WTC11 (cell line): ENCODE results near the gene MIP. TPM values are rescaled to one million over a fixed set of nuclear protein-coding genes. Genes with fewer than 3 reads are reported as not detected.
A peak's percentile ranks its signal among the peaks of the same experiment; 100 is the strongest.

Experiments
- ATAC-seq: fragments of 200-7000 bp; cut with Tn5 transposase; 2 replicates; pipeline ENCODE4 v1.10.0; 2021; ENCODE audit warnings: mild to moderate bottlenecking, moderate library complexity
- CTCF ChIA-PET: fragments of 300-600 bp; sonication (Branson Sonifier 250); formaldehyde crosslinking; loops from one replicate; lab custom pipeline; 2021; ENCODE audit warnings: antibody characterized with exemption; lab: Charles Lee
- POLR2A ChIA-PET: fragments of 350-600 bp; sonication (Branson Sonifier 250); formaldehyde crosslinking; loops from one replicate; lab custom pipeline; 2021; ENCODE audit warnings: antibody characterized with exemption; lab: Charles Lee
- DNase-seq: peaks from one replicate; pipeline ENCODE4 v3.0.0; 2021; ENCODE audit warnings: low spot score
- H3K27ac Mint-ChIP-seq: 2 replicates; pipeline ENCODE4 v1.8.0; 2021; ENCODE audit warnings: mixed read lengths
- H3K27me3 Mint-ChIP-seq: 2 replicates; pipeline ENCODE4 v1.8.0; 2021; ENCODE audit warnings: low read depth, mild to moderate bottlenecking, moderate library complexity, mixed read lengths
- H3K36me3 Mint-ChIP-seq: 2 replicates; pipeline ENCODE4 v1.8.0; 2021; ENCODE audit warnings: mixed read lengths
- H3K4me1 Mint-ChIP-seq: 2 replicates; pipeline ENCODE4 v1.8.0; 2022; ENCODE audit warnings: mixed read lengths
- H3K4me3 Mint-ChIP-seq: 2 replicates; pipeline ENCODE4 v1.8.0; 2021; ENCODE audit warnings: mild to moderate bottlenecking, moderate library complexity, mixed read lengths
- H3K9me3 Mint-ChIP-seq: 2 replicates; pipeline ENCODE4 v1.8.0; 2021; ENCODE audit warnings: mixed read lengths
- ATF1 ChIP-seq: sonication (generic); formaldehyde crosslinking; IDR thresholded peaks from 2 replicates; pipeline ENCODE4 v1.8.1; 2023; ENCODE audit warnings: mild to moderate bottlenecking, moderate library complexity, missing genetic modification reagents
- CDX4 ChIP-seq: fragments of 250-450 bp; sonication (Bioruptor Pico); IDR thresholded peaks from 2 replicates; pipeline ENCODE4 v1.9.0; 2021; ENCODE audit warnings: moderate library complexity, mild to moderate bottlenecking, inconsistent platforms, borderline replicate concordance
- CREM ChIP-seq: sonication (generic); formaldehyde crosslinking; IDR thresholded peaks from 2 replicates; pipeline ENCODE4 v1.8.1; 2022; ENCODE audit warnings: mild to moderate bottlenecking, missing genetic modification reagents, moderate library complexity
- E2F4 ChIP-seq: sonication (generic); formaldehyde crosslinking; IDR thresholded peaks from 2 replicates; pipeline ENCODE4 v1.8.1; 2022; ENCODE audit warnings: low read depth, mild to moderate bottlenecking, moderate library complexity, missing genetic modification reagents, borderline replicate concordance
- ESRRA ChIP-seq: sonication (generic); formaldehyde crosslinking; IDR thresholded peaks from 2 replicates; pipeline ENCODE4 v1.8.1; 2022; ENCODE audit warnings: mild to moderate bottlenecking, missing genetic modification reagents, borderline replicate concordance
- GABPB1 ChIP-seq: sonication (generic); formaldehyde crosslinking; IDR thresholded peaks from 2 replicates; pipeline ENCODE4 v1.8.1; 2023; ENCODE audit warnings: mild to moderate bottlenecking, missing genetic modification reagents
- GTF2I ChIP-seq: fragments of 250-450 bp; sonication (Bioruptor Pico); conservative IDR thresholded peaks from 2 replicates; pipeline ENCODE4 v1.4.0; 2021; ENCODE audit warnings: mild to moderate bottlenecking
- IRF2 ChIP-seq: sonication (generic); formaldehyde crosslinking; IDR thresholded peaks from 2 replicates; pipeline ENCODE4 v1.8.0; 2022; ENCODE audit warnings: low read depth, missing genetic modification reagents, borderline replicate concordance
- MAX ChIP-seq: sonication (generic); formaldehyde crosslinking; IDR thresholded peaks from 2 replicates; pipeline ENCODE4 v1.8.0; 2022; ENCODE audit warnings: mild to moderate bottlenecking, missing genetic modification reagents
- MXD4 ChIP-seq: fragments of 250-450 bp; sonication (Bioruptor Pico); IDR thresholded peaks from 2 replicates; pipeline ENCODE4 v1.8.0; 2021; ENCODE audit warnings: mild to moderate bottlenecking, moderate library complexity, borderline replicate concordance
- NFATC4 ChIP-seq: fragments of 250-450 bp; sonication (Bioruptor Pico); IDR thresholded peaks from 2 replicates; pipeline ENCODE4 v1.9.0; 2021; ENCODE audit warnings: mild to moderate bottlenecking
- NFYB ChIP-seq: sonication (generic); formaldehyde crosslinking; conservative IDR thresholded peaks from 2 replicates; pipeline ENCODE4 v1.8.0; 2022; ENCODE audit warnings: low read depth, missing genetic modification reagents
- RORB ChIP-seq: fragments of 250-450 bp; sonication (Bioruptor Pico); IDR thresholded peaks from 2 replicates; pipeline ENCODE4 v1.9.0; 2021; ENCODE audit warnings: mild to moderate bottlenecking
- SOX15 ChIP-seq: fragments of 250-450 bp; sonication (Bioruptor Pico); IDR thresholded peaks from 2 replicates; pipeline ENCODE4 v1.9.0; 2021; ENCODE audit warnings: mild to moderate bottlenecking
- TEAD1 ChIP-seq: sonication (generic); formaldehyde crosslinking; IDR thresholded peaks from 2 replicates; pipeline ENCODE4 v1.8.0; 2022; ENCODE audit warnings: mild to moderate bottlenecking, missing genetic modification reagents
- USF2 ChIP-seq: sonication (generic); formaldehyde crosslinking; IDR thresholded peaks from 2 replicates; pipeline ENCODE4 v1.8.1; 2023; ENCODE audit warnings: mild to moderate bottlenecking, missing genetic modification reagents, moderate library complexity
- ZBTB21 ChIP-seq: sonication (generic); formaldehyde crosslinking; IDR thresholded peaks from 2 replicates; pipeline ENCODE4 v1.8.1; 2023; ENCODE audit warnings: mild to moderate bottlenecking, missing genetic modification reagents, borderline replicate concordance
- ZNF121 ChIP-seq: sonication (generic); formaldehyde crosslinking; IDR thresholded peaks from 2 replicates; pipeline ENCODE4 v1.8.0; 2023; ENCODE audit warnings: missing genetic modification reagents
- ZSCAN18 ChIP-seq: fragments of 250-450 bp; sonication (Bioruptor Pico); IDR thresholded peaks from 2 replicates; pipeline ENCODE4 v2.1.2; 2022; ENCODE audit warnings: mild to moderate bottlenecking, moderate library complexity
- total RNA-seq: library from RNA; stranded (reverse); gene quantifications from 3 replicates; pipeline ENCODE4 v1.2.3, GENCODE V29; 2021
- TF ChIP-seq, protein P1 (sequence below): fragments of 250-450 bp; sonication (Bioruptor Pico); conservative IDR thresholded peaks from 2 replicates; pipeline ENCODE4 v1.9.0; 2021; ENCODE audit warnings: mild to moderate bottlenecking
- TF ChIP-seq, protein P2 (sequence below): sonication (generic); formaldehyde crosslinking; IDR thresholded peaks from 2 replicates; pipeline ENCODE4 v1.8.1; 2022; ENCODE audit warnings: low read depth, missing genetic modification reagents, borderline replicate concordance
- TF ChIP-seq, protein P3 (sequence below): fragments of 250-450 bp; sonication (Bioruptor Pico); IDR thresholded peaks from 2 replicates; pipeline ENCODE4 v1.9.0; 2021; ENCODE audit warnings: mild to moderate bottlenecking, borderline replicate concordance
- TF ChIP-seq, protein P4 (sequence below): sonication (generic); formaldehyde crosslinking; IDR thresholded peaks from 2 replicates; pipeline ENCODE4 v1.8.1; 2023; ENCODE audit warnings: mild to moderate bottlenecking, missing genetic modification reagents

MIP gene
- total RNA-seq, 1 experiment from 2014 or later: not detected

- DNase-seq (peak; percentile 70), ATAC-seq (peak; percentile 66)
- Mint-ChIP-seq H3K27ac (no peak overlapping the region), H3K27me3 (peaks cover 66% of the 10 kb centered on the region), H3K36me3 (no peaks in the 10 kb centered on the region; the same call in 1 of the 2 replicates), H3K4me3 (peak overlapping the region; percentile 94), H3K4me1 (peaks cover 16% of the 10 kb centered on the region), H3K9me3 (peaks cover 11% of the 10 kb centered on the region)
- POLR2A ChIA-PET: interaction anchor here (1.0 to 1.1 kb wide), 2 partner anchors 149 to 238 kb away, joined by 3 to 4 read pairs; no protein-coding TSS in a partner anchor
- CTCF ChIA-PET: interaction anchor here (0.8 to 1.8 kb wide), 7 partner anchors 9 to 229 kb away, joined by 3 to 8 read pairs (median 4); partner anchors contain the start of genes ANKRD52, COQ10A and RBMS2
- TF ChIP-seq, protein P1, sequence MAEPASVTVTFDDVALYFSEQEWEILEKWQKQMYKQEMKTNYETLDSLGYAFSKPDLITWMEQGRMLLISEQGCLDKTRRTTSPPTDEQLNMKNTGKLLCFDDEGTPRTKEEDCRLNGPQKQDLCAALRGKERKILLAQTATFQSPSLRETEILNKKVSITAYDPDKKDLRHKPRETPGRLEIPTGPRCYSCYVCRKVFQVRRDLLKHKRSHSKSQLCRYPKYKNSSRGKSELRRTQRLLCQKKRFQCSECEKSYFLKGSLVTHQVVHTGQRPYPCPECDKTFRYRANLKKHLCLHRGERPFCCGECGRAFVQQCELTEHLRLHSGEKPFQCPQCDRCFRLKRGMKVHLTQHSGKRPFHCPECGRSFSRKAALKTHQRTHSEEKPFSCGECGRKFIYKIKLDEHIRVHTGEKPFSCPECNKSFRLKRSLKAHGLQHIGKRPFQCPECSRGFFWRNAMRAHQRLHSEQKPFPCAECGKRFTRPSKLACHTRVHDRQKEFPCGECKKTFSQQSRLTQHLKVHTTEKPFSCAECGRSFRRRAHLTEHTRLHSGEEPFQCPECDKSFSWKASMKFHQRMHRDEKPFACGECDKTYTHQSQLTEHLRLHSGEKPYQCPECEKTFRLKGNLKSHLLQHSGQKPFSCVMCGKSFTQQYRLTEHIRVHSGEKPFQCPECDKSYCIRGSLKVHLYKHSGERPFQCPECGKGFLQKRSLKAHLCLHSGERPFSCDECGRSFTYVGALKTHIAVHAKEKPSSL (CRISPR knock-in tag): no peak
- TF ChIP-seq CREM (CRISPR knock-in tag) (no peak), ESRRA (CRISPR knock-in tag) (no peak), CDX4 (no peak), ATF1 (CRISPR knock-in tag) (no peak), NFATC4 (CRISPR knock-in tag) (no peak), USF2 (CRISPR knock-in tag) (peak; percentile 57), ZSCAN18 (no peak), ZNF121 (CRISPR knock-in tag) (0 out of 2 replicates have a peak, but pooled peaks have one; percentile 1), GTF2I (CRISPR knock-in tag) (0 out of 2 replicates have a peak, but pooled peaks have one; percentile 18), E2F4 (CRISPR knock-in tag) (no peak), MXD4 (CRISPR knock-in tag) (no peak), IRF2 (CRISPR knock-in tag) (no peak), SOX15 (CRISPR knock-in tag) (no peak), MAX (CRISPR knock-in tag) (peak; percentile 74), ZBTB21 (CRISPR knock-in tag) (no peak), TEAD1 (CRISPR knock-in tag) (0 out of 2 replicates have a peak, but pooled peaks have one; percentile 45), NFYB (no peak), RORB (no peak), GABPB1 (CRISPR knock-in tag) (no peak)
- TF ChIP-seq, protein P2, sequence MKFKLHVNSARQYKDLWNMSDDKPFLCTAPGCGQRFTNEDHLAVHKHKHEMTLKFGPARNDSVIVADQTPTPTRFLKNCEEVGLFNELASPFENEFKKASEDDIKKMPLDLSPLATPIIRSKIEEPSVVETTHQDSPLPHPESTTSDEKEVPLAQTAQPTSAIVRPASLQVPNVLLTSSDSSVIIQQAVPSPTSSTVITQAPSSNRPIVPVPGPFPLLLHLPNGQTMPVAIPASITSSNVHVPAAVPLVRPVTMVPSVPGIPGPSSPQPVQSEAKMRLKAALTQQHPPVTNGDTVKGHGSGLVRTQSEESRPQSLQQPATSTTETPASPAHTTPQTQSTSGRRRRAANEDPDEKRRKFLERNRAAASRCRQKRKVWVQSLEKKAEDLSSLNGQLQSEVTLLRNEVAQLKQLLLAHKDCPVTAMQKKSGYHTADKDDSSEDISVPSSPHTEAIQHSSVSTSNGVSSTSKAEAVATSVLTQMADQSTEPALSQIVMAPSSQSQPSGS (CRISPR knock-in tag): 0 out of 2 replicates have a peak, but pooled peaks have one; percentile 33
- TF ChIP-seq, protein P3, sequence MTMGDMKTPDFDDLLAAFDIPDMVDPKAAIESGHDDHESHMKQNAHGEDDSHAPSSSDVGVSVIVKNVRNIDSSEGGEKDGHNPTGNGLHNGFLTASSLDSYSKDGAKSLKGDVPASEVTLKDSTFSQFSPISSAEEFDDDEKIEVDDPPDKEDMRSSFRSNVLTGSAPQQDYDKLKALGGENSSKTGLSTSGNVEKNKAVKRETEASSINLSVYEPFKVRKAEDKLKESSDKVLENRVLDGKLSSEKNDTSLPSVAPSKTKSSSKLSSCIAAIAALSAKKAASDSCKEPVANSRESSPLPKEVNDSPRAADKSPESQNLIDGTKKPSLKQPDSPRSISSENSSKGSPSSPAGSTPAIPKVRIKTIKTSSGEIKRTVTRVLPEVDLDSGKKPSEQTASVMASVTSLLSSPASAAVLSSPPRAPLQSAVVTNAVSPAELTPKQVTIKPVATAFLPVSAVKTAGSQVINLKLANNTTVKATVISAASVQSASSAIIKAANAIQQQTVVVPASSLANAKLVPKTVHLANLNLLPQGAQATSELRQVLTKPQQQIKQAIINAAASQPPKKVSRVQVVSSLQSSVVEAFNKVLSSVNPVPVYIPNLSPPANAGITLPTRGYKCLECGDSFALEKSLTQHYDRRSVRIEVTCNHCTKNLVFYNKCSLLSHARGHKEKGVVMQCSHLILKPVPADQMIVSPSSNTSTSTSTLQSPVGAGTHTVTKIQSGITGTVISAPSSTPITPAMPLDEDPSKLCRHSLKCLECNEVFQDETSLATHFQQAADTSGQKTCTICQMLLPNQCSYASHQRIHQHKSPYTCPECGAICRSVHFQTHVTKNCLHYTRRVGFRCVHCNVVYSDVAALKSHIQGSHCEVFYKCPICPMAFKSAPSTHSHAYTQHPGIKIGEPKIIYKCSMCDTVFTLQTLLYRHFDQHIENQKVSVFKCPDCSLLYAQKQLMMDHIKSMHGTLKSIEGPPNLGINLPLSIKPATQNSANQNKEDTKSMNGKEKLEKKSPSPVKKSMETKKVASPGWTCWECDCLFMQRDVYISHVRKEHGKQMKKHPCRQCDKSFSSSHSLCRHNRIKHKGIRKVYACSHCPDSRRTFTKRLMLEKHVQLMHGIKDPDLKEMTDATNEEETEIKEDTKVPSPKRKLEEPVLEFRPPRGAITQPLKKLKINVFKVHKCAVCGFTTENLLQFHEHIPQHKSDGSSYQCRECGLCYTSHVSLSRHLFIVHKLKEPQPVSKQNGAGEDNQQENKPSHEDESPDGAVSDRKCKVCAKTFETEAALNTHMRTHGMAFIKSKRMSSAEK (CRISPR knock-in tag): no peak
- TF ChIP-seq, protein P4, sequence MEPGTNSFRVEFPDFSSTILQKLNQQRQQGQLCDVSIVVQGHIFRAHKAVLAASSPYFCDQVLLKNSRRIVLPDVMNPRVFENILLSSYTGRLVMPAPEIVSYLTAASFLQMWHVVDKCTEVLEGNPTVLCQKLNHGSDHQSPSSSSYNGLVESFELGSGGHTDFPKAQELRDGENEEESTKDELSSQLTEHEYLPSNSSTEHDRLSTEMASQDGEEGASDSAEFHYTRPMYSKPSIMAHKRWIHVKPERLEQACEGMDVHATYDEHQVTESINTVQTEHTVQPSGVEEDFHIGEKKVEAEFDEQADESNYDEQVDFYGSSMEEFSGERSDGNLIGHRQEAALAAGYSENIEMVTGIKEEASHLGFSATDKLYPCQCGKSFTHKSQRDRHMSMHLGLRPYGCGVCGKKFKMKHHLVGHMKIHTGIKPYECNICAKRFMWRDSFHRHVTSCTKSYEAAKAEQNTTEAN (CRISPR knock-in tag): no peak; the same call in 1 of the 2 replicates
Observed at GRCh38 chr12:56487448-56488040, 33.1 kb upstream of the MIP start.
